ENCODE results near the gene FKBP1B. TPM values are rescaled to one million over a fixed set of nuclear protein-coding genes. Genes with fewer than 3 reads are reported as not detected.

FKBP1B gene
- total RNA-seq, 2 experiments from 2014 or later = 0.47 TPM; not detected in 1

GRCh38 chr2:24017711-24018110, 31.8 kb upstream of the FKBP1B start:
- CTCF ChIA-PET = no interaction called here
- H3K4me3 ChIP-seq (ENCODE audit: low read length) = no peak overlapping the region
- H3K27me3 ChIP-seq (ENCODE audit: control insufficient read depth in 1 of 2, insufficient read depth in 2 of 2, low read length in 2 of 2) = no peaks in the 10 kb centered on the region
- no peaks in the 10 kb centered on the region for H3K9me3 Mint-ChIP-seq
- no peak for ATAC-seq (ENCODE audit: poor library complexity)
- H3K4me3 Mint-ChIP-seq = no peak overlapping the region
- no peaks in the 10 kb centered on the region for H3K9me3 ChIP-seq (ENCODE audit: control insufficient read depth in 1 of 2, insufficient read depth in 1 of 2, low read length in 2 of 2)
- POLR2A ChIA-PET = no interaction called here
- H3K36me3 ChIP-seq (ENCODE audit: insufficient read depth, low read length) = peaks cover 3% of the 10 kb centered on the region
- H3K36me3 Mint-ChIP-seq (ENCODE audit: low read depth) = peaks cover 8% of the 10 kb centered on the region
- peaks cover 13% of the 10 kb centered on the region for H3K27me3 Mint-ChIP-seq
- TF ChIP-seq, protein P1, sequence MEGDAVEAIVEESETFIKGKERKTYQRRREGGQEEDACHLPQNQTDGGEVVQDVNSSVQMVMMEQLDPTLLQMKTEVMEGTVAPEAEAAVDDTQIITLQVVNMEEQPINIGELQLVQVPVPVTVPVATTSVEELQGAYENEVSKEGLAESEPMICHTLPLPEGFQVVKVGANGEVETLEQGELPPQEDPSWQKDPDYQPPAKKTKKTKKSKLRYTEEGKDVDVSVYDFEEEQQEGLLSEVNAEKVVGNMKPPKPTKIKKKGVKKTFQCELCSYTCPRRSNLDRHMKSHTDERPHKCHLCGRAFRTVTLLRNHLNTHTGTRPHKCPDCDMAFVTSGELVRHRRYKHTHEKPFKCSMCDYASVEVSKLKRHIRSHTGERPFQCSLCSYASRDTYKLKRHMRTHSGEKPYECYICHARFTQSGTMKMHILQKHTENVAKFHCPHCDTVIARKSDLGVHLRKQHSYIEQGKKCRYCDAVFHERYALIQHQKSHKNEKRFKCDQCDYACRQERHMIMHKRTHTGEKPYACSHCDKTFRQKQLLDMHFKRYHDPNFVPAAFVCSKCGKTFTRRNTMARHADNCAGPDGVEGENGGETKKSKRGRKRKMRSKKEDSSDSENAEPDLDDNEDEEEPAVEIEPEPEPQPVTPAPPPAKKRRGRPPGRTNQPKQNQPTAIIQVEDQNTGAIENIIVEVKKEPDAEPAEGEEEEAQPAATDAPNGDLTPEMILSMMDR (IDR thresholded peaks at IDR 0.05) = no peak
- intact Hi-C loops (cut with DNase I, micrococcal nuclease) = no loop called here
- no peak for DNase-seq
- H3K27ac Mint-ChIP-seq = no peak overlapping the region
- H3K27ac ChIP-seq (ENCODE audit: low read depth in 1 of 2, low read length in 2 of 2) = no peak overlapping the region
- no peaks in the 10 kb centered on the region for H3K4me1 ChIP-seq (ENCODE audit: insufficient read depth, low read length)
- H3K4me1 Mint-ChIP-seq (ENCODE audit: low read depth) = no peaks in the 10 kb centered on the region

- Mint-ChIP-seq H3K9me3 (no peaks in the 10 kb centered on the region), H3K4me3 (no peak overlapping the region), H3K27me3 (peaks cover 8% of the 10 kb centered on the region), H3K4me1 (ENCODE audit: low read depth) (no peaks in the 10 kb centered on the region), H3K27ac (no peak overlapping the region), H3K36me3 (ENCODE audit: low read depth) (peaks cover 13% of the 10 kb centered on the region)
- CTCF ChIA-PET = no interaction called here
- intact Hi-C loops (cut with DNase I, micrococcal nuclease) = no loop called here
- H3K27ac ChIP-seq (ENCODE audit: low read depth in 1 of 2, low read length in 2 of 2) = no peak overlapping the region
- POLR2A ChIA-PET = no interaction called here
- H3K27me3 ChIP-seq (ENCODE audit: control insufficient read depth in 1 of 2, insufficient read depth in 2 of 2, low read length in 2 of 2) = no peaks in the 10 kb centered on the region
- no peak for DNase-seq
- no peaks in the 10 kb centered on the region for H3K4me1 ChIP-seq (ENCODE audit: insufficient read depth, low read length)
- H3K36me3 ChIP-seq (ENCODE audit: insufficient read depth, low read length) = peaks cover 7% of the 10 kb centered on the region
- no peak overlapping the region for H3K4me3 ChIP-seq (ENCODE audit: low read length)
- H3K9me3 ChIP-seq (ENCODE audit: control insufficient read depth in 1 of 2, insufficient read depth in 1 of 2, low read length in 2 of 2) = no peaks in the 10 kb centered on the region
- TF ChIP-seq, protein P1 (IDR thresholded peaks at IDR 0.05) = no peak
- no peak for ATAC-seq (ENCODE audit: poor library complexity)
These were observed 31.3 kb upstream of the FKBP1B start for GRCh38 chr2:24018241-24018640.

DNA sequence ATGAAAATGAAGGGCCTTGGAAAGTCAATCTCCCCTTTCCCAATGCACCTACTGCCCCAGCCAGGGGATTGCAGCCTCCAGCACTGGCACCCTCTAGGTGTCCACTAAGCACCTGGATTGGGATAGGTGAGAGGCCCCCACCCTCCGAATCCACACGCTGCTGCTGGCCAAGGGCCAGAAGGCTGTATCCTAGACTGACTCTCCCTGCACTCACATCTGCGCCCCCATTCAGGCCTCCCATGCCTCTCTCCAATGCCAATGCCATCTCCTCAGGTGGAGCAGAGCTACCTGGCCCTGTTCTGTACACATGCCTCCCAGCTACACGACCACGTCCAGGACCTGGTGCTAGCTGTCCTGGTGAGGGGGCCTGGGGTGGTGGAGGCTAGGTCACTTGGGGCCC, 29.8 kb upstream of the FKBP1B start:
- ATAC-seq (ENCODE audit: poor library complexity) = no peak

More for the DNA sequence above, 29.8 kb upstream of the FKBP1B start:
- H3K27ac Mint-ChIP-seq = no peak overlapping the region
- H3K27me3 Mint-ChIP-seq = no peaks in the 10 kb centered on the region
- ChIA-PET CTCF (no interaction called here), POLR2A (no interaction called here)
- no peak overlapping the region for H3K27ac ChIP-seq (ENCODE audit: low read depth in 1 of 2, low read length in 2 of 2)
- no peaks in the 10 kb centered on the region for H3K9me3 Mint-ChIP-seq
- intact Hi-C loops (cut with DNase I, micrococcal nuclease) = no loop called here
- no peak overlapping the region for H3K4me3 Mint-ChIP-seq
- DNase-seq = no peak
- H3K27me3 ChIP-seq (ENCODE audit: control insufficient read depth in 1 of 2, insufficient read depth in 2 of 2, low read length in 2 of 2) = no peaks in the 10 kb centered on the region
- H3K36me3 ChIP-seq (ENCODE audit: insufficient read depth, low read length) = peaks cover 7% of the 10 kb centered on the region
- H3K4me1 Mint-ChIP-seq (ENCODE audit: low read depth) = no peaks in the 10 kb centered on the region
- TF ChIP-seq, protein P1 (IDR thresholded peaks at IDR 0.05) = no peak
- peaks cover 23% of the 10 kb centered on the region for H3K36me3 Mint-ChIP-seq (ENCODE audit: low read depth)
- H3K4me3 ChIP-seq (ENCODE audit: low read length) = no peak overlapping the region
- no peaks in the 10 kb centered on the region for H3K9me3 ChIP-seq (ENCODE audit: control insufficient read depth in 1 of 2, insufficient read depth in 1 of 2, low read length in 2 of 2)
- H3K4me1 ChIP-seq (ENCODE audit: insufficient read depth, low read length) = no peaks in the 10 kb centered on the region
